HG02759 (cell line): Measurements from ENCODE around the gene ELAC1.
A peak's percentile ranks its signal among the peaks of the same experiment; 100 is the strongest.
"Not testable (repeated sequence)": the region's sequence is repeated elsewhere in the genome, so short reads cannot be mapped to it uniquely, and the experiment has no call there.

Experiments
- ATAC-seq: cut with Tn5 transposase; IDR thresholded peaks from one replicate; pipeline ENCODE4 v1.9.1; 2021; ENCODE audit warnings: mild to moderate bottlenecking, moderate library complexity; ENCODE audit not compliant: unreplicated experiment

Gene ELAC1, protein sequence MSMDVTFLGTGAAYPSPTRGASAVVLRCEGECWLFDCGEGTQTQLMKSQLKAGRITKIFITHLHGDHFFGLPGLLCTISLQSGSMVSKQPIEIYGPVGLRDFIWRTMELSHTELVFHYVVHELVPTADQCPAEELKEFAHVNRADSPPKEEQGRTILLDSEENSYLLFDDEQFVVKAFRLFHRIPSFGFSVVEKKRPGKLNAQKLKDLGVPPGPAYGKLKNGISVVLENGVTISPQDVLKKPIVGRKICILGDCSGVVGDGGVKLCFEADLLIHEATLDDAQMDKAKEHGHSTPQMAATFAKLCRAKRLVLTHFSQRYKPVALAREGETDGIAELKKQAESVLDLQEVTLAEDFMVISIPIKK

DNA sequence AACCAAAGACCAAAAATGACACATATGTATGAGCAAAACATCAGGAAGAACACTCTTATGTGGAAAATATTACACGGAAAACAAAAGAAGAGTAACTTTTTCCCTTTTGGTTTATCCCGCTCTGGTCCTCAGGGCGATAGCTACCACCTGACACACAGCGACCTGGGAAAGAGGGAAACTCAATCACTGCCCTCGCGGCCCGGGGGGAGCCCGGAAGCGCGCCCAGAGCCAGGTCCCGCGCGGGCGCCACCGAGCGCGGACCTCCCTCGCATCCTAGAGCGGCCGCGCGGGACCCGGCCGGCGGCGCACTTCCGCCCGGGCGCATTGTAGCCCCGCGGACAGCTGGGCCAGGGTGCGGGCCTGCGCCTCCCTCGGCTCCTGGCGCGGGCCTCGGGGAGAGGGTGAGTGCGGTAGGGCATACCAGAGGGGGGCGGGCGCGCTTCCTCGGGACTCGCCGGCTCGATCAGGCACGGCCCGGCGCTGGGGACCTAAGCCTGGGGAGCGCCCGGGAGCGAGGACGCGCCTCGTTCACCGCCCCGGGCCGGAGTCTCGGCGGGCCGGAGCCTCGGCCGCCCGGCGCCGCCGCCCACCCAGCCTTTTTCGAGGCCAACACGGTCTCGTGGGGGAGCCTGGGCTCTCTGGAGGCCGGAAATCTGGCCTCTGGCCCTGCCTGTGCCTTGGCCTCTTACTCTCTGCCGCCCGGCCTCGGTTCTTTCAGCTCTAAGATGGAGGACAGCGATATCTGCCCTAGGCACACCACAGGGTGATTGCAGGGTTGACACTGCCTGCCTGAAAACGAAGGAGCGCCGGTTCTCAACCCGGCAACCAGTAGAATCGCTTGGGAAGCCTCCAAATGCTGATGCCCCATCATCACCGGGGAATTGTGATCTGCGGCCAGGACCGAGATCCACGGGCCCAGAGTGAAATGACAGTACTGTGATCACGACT, at the start of gene ELAC1:
TSS of gene ELAC1 (plus strand) at position 327 of the 948 bp plus-strand sequence. CDS start 6,365 bp downstream, outside the sequence.
- ATAC-seq: peak; percentile 96

DNA sequence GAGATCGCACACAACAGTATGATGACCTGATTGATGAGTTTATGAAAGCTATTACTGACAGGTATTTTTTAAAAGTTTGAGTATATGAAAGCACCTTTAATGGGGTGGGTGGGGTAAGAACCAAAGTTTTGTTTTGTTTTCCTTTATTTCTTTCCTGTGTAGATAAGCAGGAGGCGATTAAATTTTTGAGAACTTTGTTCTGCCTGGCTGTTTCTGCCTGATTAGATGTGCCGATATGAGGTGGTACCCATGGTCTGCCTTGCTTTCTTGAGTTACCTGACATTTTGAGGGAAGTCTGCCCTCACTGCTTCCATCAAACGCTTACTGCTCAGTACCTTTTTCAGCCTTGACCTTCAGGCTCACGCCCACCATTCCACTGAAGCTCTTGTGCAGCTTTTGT, 49.7 kb upstream of the ELAC1 start:
- ATAC-seq: no peak

DNA sequence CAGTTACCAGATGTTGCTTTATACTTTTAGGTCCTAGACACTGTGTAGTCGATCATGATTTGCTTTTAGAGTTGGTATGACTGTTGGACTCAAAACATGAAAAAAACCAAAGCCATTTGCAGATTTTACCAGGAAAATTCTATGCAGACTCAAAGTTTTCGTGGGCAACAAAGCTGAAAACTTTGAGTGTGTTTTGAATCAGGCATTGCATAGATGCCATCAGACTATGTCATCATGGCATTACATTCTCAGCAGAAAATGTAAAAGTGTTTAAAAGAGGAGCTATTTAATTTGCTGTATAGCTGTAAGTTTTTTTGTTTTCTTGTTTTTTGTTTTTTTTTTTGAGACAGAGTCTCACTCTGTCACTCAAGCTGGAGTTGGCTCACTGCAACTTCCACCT, 43.5 kb upstream of the ELAC1 start:
- ATAC-seq: no peak

DNA sequence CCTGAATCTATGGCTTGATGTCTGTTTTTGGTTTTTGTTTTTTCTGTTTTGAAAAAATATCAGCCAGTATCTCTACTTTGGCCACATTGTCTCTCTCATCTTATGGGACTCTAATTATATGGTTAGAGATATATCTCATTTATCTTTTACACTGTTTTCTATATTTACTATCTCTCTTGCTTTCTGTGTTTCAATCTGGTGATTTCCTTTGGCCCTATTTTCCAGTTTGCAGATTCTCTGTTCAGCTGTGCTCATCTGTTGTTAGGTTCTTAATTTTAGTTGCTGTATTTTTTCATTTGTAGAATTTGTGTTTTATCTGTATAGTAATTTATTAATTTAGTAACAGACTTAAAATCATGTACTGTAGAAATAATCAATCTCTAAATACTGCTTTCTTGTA, 41.3 kb upstream of the ELAC1 start:
- ATAC-seq: no peak

DNA sequence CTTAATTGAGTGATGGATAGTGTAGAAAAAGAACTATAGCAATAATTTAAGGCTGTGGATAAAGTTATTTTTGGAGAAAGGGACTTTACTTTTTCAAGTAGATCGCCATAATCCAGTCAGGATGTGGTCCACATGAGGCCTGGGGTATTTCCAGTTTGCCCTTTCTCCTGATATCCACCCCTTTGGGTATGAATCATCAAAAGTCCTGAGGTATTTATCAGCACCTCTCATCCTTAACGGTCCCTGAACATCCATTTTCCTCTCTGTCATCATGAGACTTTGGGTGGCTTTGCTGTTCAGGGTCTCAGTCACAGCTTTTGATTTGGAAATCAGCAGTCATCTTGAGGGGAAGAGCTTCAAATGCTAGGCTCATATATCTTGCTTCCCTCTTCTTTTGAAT, 39.3 kb upstream of the ELAC1 start:
- no peak for ATAC-seq

DNA sequence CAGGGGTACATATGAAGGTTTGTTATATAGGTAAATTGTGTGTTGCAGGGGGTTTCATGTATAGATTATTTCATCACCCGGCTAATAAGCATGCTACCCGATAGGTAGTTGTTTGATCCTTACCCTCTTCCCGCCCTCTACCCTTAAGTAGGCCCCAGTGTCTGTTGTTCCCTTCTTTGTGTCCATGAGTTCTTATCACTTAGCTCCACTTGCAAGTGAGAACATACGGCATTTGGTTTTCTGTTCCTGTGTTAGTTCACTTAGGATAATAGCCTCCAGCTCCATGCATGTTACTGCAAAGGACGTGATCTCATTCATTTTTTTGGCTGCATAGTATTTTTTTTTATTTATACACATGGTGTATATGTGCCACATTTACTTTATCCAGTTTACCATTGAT, 34.2 kb upstream of the ELAC1 start:
- no peak for ATAC-seq

DNA sequence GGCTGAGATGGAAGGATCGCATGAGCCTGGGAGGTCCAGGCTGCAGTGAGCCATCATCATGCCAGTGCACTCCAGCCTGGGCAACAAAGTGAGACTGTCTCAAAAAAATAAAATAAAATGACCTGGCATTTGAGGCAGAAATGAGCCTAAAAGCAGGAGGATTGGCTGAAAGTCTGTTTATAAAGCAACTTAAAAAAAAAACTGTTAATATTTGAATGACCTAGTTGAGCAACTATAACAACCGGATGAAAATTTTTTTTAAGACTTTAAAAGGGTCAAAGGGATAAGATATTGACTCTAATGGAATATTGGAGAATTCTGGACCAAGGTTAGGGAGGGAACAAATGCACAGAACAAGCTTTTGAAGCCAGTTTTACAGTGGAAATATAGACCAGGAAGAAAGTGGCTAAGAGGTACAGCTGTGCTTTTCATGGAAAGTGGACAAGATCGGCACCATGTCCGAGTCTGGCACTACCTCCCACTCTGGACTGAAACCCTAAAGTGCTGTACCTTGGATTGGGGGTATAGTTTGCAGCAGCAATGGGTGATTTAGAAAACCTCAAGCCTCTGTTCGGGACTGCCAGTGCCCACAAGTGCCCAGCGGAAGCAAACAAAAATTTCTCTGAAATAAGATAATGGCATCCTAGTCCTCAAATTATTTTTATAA, 33.2 kb upstream of the ELAC1 start:
- no peak for ATAC-seq

DNA sequence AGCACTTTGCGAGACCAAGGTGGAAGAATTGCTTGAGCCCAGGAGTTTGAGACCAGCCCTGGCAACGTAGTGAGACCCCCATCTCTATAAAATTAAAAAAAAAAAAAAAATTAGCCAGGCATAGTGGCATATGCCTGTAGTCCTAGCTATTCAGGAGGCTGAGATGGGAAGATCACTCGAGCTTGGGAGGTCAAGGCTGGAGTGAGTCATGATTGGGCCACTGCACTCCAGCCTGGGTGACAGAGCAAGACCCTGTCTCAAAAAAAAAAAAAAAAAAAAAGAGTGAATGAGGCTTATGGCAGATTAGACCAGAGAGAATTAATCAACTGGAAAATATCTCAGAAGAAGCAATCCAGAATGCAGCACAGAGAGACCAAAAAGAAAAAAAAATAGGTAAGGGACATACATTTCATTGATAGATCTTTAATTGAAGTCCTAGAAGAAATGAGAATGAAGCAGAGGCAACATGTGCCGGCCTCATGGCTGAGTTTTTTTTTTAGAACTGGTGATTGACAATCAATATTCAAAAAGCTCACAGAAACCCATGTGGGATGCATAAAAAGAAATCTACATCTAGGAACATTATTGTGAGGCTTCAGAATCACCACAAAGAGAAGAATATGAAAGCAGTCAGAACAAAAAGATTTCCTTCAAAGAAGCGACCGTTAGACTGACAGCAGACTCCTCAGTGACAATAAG, 32.2 kb upstream of the ELAC1 start:
- ATAC-seq: no peak

DNA sequence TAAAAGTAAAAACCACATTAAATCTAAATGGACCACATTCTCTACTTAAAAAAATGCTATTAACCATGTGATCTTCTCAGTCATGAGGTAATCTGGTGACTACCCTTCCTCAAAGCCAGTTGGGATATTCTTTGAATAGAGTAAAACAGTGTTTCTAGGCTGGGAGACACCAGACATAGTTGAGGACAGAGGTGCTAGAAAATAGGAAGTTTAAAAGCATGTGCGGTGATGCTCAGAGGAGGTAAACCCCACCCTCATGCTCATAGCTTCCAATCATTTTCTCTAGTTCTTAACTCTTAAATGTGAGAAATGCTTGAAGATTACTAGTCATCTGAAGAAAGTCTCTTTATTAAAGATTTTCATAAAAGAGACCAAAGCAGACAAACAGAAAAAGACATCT, 30.7 kb upstream of the ELAC1 start:
- ATAC-seq: no peak

DNA sequence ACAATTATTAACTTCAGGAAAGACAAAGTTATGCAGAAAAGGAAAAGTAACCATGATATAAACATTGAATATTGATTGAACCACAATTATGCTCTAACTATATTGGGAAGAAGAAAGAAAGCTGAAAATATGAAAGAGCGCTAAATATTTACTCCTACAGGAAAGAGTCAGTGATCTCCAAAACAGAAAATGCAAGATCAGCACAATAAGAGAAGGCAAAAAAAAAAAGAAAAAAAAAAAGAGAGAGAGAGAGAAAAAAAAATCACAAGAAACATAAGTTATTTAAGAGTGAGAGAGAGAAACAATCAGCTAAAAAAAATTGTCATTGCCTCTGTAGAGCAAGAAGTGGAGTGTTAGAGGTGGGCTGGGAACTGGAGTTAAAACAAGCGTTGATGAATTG, 28.9 kb upstream of the ELAC1 start:
- ATAC-seq: no peak

DNA sequence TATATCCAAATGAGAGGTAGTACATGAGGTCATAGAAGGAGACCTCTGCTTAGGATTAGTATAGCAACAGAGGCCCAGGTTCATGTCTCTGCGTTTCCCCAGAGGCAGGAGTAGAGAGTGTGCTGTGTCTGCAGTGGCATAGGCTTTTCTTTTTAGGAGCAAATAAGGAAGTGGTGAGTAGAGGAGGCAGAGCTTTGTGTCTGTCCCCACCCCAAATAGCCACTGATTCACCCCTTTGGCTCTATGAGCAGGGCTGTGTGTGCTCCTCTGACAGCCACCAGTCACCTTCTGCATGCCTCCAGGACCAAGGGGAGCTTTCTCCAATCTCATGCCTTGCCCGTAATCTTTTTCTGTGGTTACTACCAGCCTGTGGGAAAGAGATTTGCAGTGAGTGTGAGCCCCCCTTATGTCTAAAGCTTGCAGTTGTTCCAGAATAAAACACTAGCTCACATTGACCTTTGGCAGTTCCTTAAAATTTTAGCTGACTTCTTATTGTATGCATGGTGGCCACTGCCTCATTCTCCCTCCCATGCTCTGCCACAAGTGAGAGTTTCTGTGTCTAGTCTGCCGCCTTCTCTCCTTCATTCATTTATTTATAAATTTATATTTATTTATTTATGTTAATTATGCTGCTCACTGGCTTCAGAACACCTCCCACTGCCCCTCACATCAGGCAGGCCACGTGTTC, 23.5 kb upstream of the ELAC1 start:
- no peak for ATAC-seq

DNA sequence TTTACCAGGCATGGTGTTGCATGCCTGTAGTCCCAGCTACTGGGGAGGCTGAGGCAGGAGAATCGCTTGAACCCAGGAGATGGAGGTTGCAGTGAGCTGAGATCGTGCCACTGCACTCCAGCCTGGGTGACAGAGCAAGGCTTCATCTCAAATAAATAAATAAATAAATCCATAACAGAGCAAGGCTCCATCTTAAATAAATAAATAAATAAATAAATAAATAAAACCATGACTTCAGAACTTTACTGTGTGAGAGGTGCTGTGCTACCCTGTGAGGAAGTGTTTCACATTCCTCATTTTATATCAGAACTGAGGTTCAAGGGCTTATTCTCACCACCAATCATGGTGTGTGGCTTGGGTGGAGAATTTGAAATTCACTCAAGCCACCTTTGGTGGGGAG, 21.9 kb upstream of the ELAC1 start:
- ATAC-seq: not testable (repeated sequence)

DNA sequence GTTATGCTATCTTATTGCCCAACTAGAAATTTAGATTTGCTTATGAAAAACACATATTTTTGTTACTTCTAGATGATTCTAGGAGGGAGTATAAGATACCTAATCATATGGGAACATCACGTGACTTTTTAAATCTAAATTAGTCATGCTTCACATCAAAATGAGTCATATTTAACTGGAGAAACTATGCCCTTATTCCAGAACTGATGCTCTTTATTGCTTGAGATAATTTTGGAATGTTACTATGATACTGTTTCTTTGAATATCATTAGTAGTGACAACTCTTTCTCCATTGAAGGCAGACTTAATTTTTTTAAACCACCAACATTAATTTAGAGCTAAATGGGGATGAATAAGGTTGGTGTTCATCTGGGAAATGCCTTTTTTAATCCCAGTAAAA, 19.9 kb upstream of the ELAC1 start:
- no peak for ATAC-seq

DNA sequence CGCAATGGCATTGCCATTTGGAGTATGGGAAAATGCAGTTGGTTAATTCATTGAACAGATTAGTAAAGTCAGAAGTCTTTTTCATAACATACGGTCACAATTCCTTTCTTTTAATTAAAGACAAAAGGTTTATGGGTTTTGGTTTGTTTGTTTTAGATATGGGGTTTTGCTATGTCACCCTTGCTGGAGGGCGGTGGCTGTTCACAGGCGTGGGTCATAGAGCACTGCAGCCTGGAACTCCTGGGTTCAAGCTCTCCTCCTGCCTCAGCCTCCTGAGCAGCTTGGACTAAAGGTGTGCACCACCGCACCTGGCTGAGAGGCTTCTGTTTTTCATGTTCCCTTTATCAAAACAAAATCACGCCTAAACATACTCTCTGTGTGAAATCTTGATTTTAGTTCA, 18.7 kb upstream of the ELAC1 start:
- no peak for ATAC-seq

DNA sequence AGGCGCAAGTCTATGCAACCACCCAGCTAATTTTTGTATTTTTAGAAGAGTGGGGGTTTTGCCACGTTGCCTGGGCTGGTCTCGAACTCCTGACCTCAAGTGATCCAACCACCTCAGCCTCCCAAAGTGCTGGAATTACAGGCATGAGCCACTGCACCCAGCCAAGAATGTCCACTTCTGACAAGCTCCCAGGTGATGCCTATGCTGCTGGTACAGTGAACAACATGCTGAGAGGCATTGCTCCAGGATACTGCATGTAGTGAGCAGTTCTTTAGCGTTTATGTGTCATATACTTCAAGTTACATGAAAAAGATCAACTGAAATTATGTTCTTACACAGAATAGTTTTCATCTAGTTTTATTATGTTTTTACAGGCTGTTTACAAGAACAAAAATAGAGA, 17.2 kb upstream of the ELAC1 start:
- no peak for ATAC-seq

DNA sequence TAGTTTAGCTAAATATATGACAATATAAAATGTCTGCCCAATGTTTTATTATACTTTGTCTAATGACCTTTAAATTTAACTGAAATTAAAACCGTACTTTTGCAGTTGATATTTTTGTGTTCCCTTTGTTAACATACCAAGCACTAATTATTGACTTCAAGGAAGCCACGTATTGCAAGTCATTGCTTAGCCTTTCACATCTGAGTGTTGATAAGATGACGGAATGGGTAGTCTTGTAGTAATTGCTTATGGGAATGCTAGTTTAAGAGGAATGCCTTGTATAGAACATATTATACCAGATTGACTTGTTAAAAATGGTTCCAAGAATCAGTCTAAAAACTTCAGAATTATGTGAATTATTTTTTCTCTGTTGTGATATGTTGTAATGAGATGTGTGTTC, 14.0 kb upstream of the ELAC1 start:
- ATAC-seq: no peak

DNA sequence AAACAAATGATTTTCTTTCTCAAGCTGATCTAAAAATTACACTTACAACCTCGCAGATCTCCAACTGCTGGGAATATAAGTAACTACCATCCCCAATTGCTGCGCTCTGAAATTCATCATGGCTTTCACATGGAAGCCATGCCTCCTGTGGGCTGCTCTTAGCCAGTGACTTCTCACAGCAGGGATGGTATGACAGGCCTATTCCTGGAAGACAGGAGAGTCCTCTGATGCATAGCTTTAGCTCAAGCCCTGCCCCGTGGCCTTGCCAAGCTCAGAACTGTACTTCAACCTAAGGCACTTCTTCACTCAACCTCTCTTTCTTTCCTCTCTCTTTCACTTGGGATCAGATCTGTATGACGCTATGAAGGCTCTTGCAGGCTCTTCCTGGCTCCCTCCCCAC, 12.6 kb upstream of the ELAC1 start:
- no peak for ATAC-seq

DNA sequence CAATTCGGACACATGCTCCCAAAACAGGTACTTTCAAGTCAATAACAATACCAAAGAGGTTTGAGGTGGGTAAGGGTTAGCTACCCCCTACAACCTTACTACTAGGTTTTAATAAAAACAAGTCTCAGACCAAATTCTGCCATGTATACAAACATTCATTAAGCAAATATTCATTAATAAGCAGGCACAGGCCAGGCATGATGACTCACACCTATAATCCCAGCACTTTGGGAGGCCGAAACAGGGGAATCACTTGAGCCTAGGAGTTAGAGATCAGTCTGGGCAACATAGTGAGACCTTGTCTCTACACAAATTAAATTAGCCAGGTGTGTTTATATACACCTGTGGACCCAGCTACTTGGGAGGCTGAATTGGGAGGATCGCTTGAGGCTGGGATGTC, 11.7 kb upstream of the ELAC1 start:
- ATAC-seq: no peak

DNA sequence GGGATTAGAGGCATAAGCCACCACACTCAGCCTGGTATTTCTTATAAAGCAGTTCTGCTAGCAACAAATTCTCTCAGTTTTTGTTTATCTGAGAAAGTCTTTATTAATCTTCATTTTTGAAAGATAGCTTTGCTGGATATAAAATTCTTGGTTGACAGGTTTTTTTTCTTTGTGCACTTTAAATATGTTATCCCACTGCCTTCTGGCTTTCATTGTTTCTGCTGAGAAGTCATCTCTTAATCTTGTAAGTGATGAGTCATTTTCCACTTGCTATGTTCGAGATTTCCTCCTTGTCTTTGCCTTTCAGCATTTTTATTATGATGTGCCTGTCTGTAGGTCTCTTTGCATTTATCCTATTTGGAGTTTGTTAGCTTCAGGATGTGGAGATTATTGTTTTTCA, 5.9 kb upstream of the ELAC1 start:
- no peak for ATAC-seq

DNA sequence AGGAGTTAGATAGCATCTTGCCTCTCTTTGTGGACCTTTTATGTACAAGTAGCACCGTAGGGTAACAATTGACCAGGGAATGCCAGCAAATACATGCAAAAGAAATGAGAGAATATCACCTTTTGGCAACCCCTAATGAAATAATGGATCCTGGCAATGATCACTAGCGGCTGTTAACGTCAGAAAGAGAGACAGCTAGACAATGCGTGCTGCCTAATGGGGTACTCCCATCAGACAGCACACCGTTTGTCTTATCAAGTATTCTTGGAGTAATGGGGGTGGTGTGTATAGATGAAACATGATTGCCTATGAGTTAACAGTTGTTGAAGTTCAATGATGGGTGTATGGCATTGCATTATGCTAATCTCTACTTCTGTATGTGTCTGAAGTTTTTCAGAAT, 1.6 kb downstream of the ELAC1 start:
- no peak for ATAC-seq
